Stimulated activated CD4-positive, alpha-beta T cell treated with anti-CD3 and anti-CD28 coated beads, TNF-alpha, amount 100 ng/mL, for 24 hours (primary cell): ENCODE data around the gene LRRC75A.

Experiments
- DNase-seq, 3 experiments: peaks; one replicate each; pipeline ENCODE4 v3.0.0-alpha.2; 2020; ENCODE audit warnings: low read depth in 3 of 3

LRRC75A gene

DNA sequence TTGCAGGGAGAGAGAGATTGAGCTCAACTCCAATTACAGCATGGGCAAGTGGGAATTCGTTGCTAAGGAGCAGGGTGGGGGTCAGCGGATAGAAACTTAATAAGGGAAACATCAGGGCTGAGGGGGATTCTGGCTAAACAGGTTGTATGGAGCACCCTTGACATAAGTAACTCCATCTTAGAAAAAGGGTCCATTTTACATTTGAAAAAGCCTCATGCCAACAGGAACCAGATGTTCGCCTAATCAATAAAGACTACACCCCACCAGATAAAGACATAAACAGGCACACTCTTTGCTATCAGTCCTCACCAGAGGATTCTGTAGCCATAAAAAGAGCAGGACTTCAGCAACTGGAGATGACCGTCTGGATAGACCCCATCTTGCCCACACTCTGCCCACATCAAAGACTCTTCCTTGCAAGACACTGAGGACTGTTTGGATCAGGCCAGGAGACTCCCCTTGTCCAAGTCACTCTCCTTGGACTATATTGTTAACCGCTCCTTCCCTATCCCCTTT, 1.6 kb upstream of the LRRC75A start:
- DNase-seq, result no peak

DNA sequence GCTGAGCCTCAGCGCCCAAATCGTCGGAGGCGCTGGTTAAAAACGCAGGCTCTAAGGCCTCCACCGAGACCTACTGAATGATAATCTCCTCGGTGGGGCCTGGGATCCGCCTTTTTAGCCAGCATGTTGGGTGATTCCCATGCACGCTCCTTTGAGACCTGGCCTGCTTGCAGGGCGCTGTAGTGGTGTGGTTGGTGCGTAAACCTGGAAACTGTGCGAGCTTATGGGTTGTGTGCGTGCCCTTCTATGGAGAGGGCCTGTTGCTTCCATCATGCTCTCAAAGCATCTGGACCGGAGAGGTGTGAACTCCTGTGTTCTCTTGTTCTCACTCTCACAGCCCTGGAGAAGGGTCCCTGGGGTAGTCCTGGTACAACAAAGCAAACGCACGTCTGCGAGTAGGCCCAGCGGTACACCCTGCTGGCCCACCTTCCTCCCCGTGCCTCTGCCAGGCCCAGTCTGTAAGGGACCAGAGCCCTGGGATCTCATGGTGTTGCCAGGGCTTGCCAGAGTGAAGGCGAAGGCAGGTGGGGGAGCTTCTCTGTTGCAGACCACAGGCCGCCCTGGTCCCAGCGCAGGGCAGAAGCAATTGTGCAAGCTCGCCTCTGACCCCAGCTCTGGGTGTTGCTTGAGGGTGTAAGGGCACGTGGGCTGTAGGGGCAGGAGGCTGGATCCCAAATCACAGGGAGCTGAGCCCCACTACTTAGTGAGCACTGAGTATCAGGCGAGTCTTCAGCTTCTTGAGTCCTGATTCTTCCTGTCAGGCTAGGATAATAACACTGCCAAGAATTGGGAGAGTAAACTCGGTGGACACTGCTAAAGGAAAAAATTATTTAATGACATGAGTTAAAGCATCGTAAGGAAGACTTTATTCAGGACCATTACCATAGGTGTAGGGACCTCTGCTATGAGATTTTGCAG, 879 bp upstream of the LRRC75A start:
- DNase-seq, result no peak

DNA sequence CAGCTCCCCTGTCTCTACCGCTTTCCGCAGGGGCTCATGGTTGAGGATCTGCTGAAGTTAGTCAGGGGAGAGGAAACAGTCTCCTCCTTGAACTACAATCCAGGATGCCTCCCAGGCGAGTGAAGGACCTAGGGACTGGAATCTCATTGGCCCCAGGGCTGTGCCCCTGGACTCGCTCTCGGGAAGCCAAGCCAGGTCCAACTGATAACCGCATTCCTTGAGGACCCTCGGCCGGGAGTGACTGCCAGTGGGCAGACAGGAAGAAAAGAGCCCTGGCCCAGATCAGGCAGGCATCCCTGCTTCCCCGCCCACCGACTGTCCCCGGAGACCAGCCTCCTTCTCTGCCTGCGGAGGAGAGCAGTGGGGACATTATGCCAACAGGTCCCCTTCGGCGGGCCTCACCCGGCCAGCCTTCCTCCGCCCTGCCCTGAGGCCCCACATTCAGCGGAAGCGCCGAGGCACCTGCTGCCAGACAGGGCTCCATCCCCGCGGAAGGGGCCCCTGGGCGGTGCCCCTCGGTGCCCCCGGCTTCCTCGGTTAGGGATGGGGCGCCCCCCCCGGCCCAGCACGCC, 776 bp downstream of the LRRC75A start:
- peak in 2 of 3 experiments; percentile 6 to 16 for DNase-seq

- no peak for DNase-seq
Observed at GRCh38 chr17:16489431-16489830, 2.6 kb downstream of the LRRC75A start.

DNA sequence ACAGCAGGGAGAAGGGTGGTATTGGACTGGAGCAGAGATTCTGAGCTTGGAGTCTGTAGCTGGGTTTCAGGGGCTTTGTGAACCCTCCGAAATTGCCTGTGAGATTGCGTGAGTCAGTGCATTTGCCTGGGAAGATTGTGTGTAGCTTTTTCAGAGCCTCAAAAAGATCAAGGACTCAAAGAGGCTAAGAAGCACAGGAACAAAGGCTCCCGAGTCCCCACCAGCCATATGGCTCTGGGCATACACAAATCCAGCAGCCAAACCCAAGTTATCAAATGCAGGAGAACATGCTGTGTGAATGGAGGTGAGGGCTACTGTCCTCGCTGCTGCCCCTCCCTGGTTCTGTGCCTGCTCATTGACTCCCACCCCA, 3.0 kb downstream of the LRRC75A start:
- no peak for DNase-seq

DNA sequence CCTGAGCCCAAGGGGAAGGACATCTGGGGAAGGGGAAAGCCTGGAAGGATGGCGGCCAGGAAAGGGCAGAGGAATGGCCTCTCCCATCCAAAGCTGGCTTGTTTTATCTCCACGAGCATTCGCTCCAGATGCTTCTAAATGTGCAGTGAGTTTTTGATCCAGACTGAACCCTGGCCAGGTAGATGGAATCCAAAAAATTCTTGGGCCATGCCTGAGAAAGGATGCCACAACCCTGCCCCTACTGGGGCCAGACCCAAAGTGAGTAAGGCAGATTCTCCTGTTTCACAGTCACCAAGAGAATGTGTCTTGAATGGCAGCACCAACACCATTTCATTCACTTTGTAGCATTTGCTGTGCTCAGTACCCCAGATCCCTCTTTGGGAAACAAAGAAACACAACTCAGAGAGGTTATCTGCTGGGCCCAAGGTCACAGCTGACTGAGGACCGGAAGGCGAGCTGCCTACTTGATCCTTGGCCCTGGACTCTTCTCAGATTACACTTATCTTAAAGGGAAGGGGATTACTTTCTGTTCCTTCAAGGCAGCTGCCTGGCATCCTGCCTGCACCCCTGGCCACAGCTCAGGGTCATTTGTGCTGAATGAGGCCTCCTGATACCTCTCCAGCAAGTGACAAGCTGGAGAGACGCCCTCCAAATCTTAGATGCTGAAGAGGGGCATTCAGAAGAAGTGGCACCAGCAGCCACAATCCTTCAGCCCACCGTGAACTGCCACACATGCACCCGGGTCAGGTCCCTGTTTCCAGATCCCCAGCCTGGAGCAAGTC, 3.6 kb downstream of the LRRC75A start:
- no peak for DNase-seq

DNA sequence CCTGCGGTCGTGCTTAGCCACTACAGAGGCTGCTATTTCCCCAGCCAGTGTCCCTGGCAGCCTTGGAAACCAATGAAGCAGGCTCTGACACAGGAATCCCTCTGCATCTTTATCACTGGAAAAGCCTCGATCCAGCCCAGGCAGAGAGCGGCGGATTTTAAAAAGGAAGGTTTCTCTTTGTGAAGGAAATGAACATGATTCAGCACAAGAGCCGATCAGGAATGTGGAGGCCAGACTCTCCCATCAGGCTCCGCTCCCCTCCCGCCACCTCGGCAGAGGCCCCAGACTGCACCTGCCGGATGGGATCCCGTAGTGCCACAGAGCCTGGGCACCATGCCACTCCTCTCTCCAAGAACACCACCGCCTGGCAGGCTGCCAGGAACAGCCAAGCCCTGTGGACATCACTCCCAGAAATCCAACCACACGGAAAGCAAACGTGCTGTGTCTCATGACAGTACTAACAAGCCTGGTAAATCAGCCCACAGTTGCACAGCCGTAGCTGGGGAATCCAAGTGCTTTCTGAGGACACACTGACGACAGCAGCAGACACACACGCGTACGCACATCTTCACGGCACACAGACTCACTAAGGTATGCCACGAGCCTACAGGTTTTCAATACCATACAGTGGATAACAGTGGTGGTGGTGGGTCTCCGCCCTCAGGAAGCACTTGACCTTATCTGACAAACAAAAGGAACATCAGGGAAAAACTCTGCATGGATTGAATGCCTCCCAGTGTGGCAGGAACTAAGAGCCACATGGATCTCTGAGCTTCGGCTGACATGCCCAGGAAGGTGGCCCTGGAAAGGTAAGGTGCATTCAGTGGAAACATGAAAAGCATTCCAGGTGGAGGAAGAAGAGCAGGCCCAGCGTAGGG, 5.4 kb downstream of the LRRC75A start:
- no peak for DNase-seq

- no peak for DNase-seq
Observed at GRCh38 chr17:16484445-16485175, 7.4 kb downstream of the LRRC75A start.

DNA sequence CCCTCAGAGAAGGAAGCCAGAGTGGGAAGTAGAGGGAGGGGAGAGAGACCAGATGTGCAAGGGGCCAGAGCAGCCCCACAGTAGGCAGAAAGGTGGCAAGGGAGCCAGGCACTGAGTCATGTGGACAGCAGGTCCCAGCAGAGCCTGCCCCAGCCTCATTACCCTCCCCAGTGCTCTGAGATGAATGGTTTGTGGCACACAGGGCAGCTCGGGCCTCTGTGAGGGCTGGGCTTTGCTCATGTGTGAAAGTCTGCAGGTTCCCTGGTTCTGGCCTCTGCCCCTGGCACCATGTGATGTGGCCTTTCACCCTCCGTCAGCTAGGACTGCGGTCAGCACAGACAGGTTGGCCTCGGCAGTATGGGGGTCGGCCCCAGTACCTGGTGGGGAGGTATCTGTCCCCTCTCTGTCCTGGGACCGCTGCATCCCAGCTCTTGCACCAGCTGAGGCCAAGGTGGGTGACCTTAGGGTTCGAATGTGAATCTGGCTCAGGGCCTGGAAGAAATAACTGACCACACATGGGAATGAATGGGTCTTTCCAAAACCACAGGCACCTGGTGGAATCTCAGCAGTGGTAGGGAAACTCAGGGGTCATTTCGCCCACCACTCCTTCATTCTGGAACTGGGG, 8.9 kb downstream of the LRRC75A start:
- no peak for DNase-seq

DNA sequence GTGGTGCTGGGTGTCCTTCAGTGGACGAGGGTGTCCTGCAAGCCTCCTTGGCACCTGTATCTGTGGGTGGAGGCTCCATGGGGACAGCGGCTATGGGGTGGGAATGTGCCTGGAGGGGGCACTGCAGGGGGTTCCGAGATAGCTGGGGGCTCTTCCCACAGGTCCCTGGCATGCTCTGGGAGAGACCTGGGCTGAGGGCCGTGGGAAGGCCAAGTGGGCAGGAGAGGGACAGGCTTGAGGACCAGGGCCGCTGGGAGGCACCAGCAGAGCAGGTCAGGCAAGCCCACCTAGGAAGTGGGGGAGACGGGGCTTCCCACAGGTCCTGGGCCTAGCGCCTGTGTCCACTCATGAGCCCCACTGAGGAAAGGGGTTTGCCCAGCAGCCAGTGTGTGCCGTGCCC, 9.7 kb downstream of the LRRC75A start:
- no peak for DNase-seq

GRCh38 chr17:16480995-16481394, 11.0 kb downstream of the LRRC75A start:
- DNase-seq, result no peak

DNA sequence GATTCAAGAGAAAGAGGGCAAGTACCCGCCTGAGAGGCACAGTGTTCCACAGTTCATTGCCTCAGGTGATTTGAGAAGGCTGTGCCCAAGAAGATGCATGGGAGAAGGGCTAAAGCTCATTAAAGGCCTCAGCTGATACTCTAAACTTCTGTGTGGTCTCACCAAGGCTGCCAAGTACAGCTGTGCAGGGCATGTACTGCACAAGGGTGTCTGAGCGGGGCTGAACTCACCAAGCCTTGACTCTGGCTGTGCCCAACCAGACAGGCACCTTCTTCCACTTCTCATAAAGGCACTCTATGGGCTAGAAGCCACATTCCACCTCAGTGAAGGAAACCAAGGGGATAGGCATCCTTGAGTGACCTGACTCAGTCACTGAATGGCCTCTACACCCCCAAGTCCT, 12.7 kb downstream of the LRRC75A start:
- DNase-seq, result no peak

- DNase-seq, result no peak
Observed at GRCh38 chr17:16478649-16479048, 13.3 kb downstream of the LRRC75A start.

- no peak for DNase-seq
Observed at GRCh38 chr17:16477666-16478065, 14.3 kb downstream of the LRRC75A start.

- DNase-seq, result no peak
Observed at GRCh38 chr17:16477255-16477654, 14.7 kb downstream of the LRRC75A start.

DNA sequence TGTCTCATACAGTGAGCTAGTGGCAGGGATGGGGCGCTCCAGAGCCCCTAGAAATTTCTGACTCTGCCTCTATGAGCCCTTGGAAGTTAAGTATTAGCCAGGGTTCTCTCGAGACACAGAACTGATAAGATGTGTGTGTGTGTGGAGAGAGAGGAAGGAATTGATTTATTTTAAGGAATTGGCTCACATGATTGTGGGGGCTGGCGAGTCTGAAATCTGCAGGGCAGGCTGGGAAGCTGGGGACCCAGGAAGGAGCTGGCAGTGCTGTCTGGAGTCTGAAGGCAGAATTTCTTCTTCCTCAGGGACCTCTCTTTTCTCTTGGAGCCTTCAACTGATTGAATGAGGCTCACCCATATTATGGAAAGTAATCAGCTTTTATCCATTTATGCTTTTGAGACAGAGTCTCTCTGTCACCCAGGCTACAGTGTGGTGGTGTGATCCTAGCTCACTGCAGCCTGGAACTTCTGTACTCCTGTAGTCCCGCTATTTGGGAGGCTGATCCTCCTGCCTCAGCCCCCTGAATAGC, 16.8 kb downstream of the LRRC75A start:
- DNase-seq, result no peak

DNA sequence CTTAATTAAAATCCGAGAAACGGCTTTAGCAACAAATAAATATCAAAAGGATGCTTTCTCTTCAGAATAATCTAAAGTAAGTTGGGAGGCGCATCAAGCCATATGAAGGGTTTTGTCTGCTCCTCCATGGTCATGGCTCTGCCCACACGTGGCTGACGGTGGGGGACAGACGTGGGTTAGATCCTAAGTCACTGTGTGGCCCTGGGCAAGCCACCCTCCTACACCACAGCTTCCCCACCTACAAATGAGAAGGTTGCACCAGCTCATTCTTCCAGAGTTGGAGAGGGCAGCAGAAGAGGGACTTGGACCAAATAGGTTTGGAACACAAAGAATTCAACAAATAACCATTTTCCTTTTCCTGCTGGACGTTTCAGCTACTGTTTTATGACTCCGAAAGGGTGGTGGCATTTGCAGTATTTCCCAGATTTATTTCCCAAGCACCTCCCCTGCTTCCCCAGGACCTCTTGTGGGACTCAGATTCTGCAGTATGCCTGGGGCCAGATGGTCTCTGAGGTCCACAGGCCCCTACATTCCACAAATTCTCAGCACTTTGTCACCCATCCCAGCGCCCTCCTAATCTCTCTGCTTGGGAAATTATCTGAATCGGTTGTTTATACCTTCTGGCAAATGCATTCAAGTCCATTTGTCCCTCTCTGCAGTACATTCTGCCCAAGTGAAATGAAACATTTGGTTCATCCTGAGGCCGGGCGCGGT, 17.8 kb downstream of the LRRC75A start:
- DNase-seq, result no peak

DNA sequence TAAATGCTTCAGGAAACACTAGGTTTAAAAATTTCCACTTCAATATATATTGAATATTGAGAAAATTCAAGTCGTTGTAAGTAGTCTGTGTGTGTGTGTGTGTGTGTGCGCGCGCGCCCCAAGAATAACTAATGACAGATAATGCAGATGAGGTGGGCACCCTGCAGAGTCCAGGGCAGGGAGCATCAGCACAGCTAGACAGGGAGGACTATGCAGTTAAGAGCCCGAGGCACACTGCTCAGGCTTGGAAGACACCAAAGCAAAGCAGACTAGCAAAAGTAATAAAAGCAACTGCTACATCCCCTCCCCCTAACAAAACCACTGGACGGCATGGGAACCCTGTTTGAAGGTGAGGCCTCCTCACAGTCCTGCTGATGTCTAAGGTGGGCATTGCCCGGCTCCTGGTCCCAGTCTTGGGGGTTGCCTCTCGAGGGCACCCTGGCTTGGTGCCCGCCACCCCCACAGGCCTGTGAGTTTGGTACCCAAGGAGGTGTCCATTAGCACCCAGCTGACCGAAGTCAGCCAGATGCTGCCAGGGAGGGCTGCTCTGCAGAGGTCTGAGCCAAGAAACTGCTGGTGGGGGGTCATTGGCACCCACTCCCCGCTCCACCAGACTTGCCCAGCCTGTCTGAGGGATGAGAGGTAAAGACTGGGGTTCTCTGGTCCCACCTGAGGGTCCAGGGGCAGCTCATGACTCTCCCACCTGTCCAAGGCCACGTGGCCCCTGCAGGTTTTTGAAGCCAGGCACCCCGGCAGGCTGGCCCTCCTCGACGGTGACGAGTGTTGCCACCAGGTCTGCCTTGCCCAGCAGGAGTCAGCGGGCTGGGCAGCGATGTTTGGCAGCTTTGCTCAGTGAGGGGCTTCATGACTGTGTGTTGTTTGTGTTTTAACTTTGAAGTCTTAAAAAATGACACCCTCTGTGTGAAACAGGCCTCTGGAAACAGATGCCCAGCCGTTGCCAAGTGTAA, 18.7 kb downstream of the LRRC75A start:
- DNase-seq, result no peak
